ENCODE measurements around the gene NEDD9.

GRCh38 chr6:11228935-11229654 lies 3.4 kb downstream of the NEDD9 start:
- TF ChIP-seq CTCF (IDR thresholded peaks at IDR 0.05), result no peak
- TF ChIP-seq POLR2AphosphoS5 (IDR thresholded peaks at IDR 0.05; ENCODE audit: low read depth, low read length), result no peak
- TF ChIP-seq REST (IDR thresholded peaks at IDR 0.05; ENCODE audit: insufficient read depth in 1 of 2, low read depth in 2 of 2, low read length in 1 of 2), result no peak
- TF ChIP-seq SIN3A (IDR thresholded peaks at IDR 0.05; ENCODE audit: borderline replicate concordance, insufficient read depth, low read depth, low read length), result no peak
